HepG2 (cell line): ENCODE measurements around the gene STAT4. TPM values are rescaled to one million over a fixed set of nuclear protein-coding genes. Genes with fewer than 3 reads are reported as not detected.

Experiments used
- ATAC-seq: fragments of 200-7000 bp; cut with Tn5 transposase; 3 replicates; pipeline ENCODE4 v1.9.1; 2020; ENCODE audit warnings: mild to moderate bottlenecking, moderate library complexity
- BruUV-seq: library from RNA; stranded (reverse); fragments of 400-500 nt; replicated peaks from 2 replicates; lab custom pipeline; 2021; lab: Mats Ljungman, UMichigan
- CTCF ChIA-PET: fragments of 300-600 bp; formaldehyde crosslinking; extraction: SDS; loops from one replicate; lab custom pipeline; 2021; ENCODE audit warnings: low total read pairs, inconsistent platforms, low intra/inter-chr PET ratio; lab: Yijun Ruan, JAX
- POLR2A ChIA-PET: fragments of 350-600 bp; sonication (Branson Sonifier 250); formaldehyde crosslinking; loops from one replicate; lab custom pipeline; 2020; ENCODE audit warnings: antibody characterized with exemption, inconsistent platforms; lab: Yijun Ruan, JAX
- DNase-seq: peaks from one replicate; pipeline ENCODE4 v3.0.0-alpha.2; 2015; ENCODE audit warnings: low spot score
- FAIRE-seq: peaks from 3 replicates; lab custom pipeline; 2011; peaks lifted over from hg19 to GRCh38; lab: Jason Lieb, UNC
- H2AFZ ChIP-seq: one replicate; pipeline ENCODE4 v1.6.1; 2011; ENCODE audit warnings: low read length, inconsistent platforms
- H3K27ac ChIP-seq: fragments of 300-600 bp; 3 replicates; pipeline ENCODE4 v1.8.0; 2011; ENCODE audit warnings: mixed run types, mild to moderate bottlenecking, mixed read lengths, low read length, inconsistent platforms; ENCODE audit not compliant: insufficient read depth; ENCODE audit errors: extremely low read length
- H3K27me3 ChIP-seq, 2 experiments: fragments of 200-600 bp in 1 of 2; 2 replicates in 1 of 2; 3 replicates in 1 of 2; pipeline versions ENCODE4 v1.6.0 to v1.8.0; 2011; ENCODE audit warnings: low read length in 2 of 2, mild to moderate bottlenecking in 2 of 2, moderate library complexity in 2 of 2, inconsistent platforms in 1 of 2; ENCODE audit not compliant: insufficient read depth in 2 of 2, control insufficient read depth in 1 of 2
- H3K36me3 ChIP-seq, 2 experiments: fragments of 200-600 bp in 1 of 2; replicated peaks in 1 of 2; 2 replicates in 1 of 2; 3 replicates in 1 of 2; pipeline versions ENCODE4 v1.5.1 to v1.8.0; 2011; ENCODE audit warnings: low read length in 2 of 2, inconsistent platforms in 1 of 2; ENCODE audit not compliant: insufficient read depth in 2 of 2, control insufficient read depth in 1 of 2
- H3K4me1 ChIP-seq: 2 replicates; pipeline ENCODE4 v1.5.1; 2012; ENCODE audit warnings: low read length, inconsistent platforms; ENCODE audit not compliant: insufficient read depth
- H3K4me2 ChIP-seq: 2 replicates; pipeline ENCODE4 v1.6.0; 2011; ENCODE audit warnings: low read depth, low read length, inconsistent platforms
- H3K4me3 ChIP-seq, 3 experiments: fragments of 200-600 bp in 1 of 3; sonication (generic), shearing (Covaris generic) in 1 of 3; replicated peaks in 1 of 3; 2 replicates each; pipeline ENCODE4 v1.5.1; 2011 to 2016; ENCODE audit warnings: low read length in 3 of 3, inconsistent platforms in 2 of 3, low read depth in 2 of 3, mild to moderate bottlenecking in 2 of 3, control low read depth in 1 of 3, mixed read lengths in 1 of 3; ENCODE audit not compliant: insufficient read depth in 1 of 3
- H3K79me2 ChIP-seq: one replicate; pipeline ENCODE4 v1.6.1; 2011; ENCODE audit warnings: low read length, inconsistent platforms; ENCODE audit not compliant: insufficient read depth
- H3K9ac ChIP-seq: 2 replicates; pipeline ENCODE4 v1.6.0; 2011; ENCODE audit warnings: mild to moderate bottlenecking, low read depth, low read length, inconsistent platforms; ENCODE audit not compliant: insufficient read depth
- H3K9me3 ChIP-seq: 2 replicates; pipeline ENCODE4 v1.5.1; 2012; ENCODE audit warnings: mild to moderate bottlenecking, low read length
- H4K20me1 ChIP-seq: 2 replicates; pipeline ENCODE4 v1.6.0; 2011; ENCODE audit warnings: inconsistent platforms, mild to moderate bottlenecking, low read length, moderate library complexity; ENCODE audit not compliant: insufficient read depth
- ARNT ChIP-seq: fragments of 450-650 bp; IDR thresholded peaks from 2 replicates; pipeline ENCODE4 v1.6.1; 2017
- CHCHD3 ChIP-seq: sonication (generic); formaldehyde crosslinking; IDR thresholded peaks from 2 replicates; pipeline ENCODE4 v1.8.0; 2022; ENCODE audit warnings: mild to moderate bottlenecking, missing genetic modification reagents, moderate library complexity
- ELF3 ChIP-seq: IDR thresholded peaks from 2 replicates; pipeline ENCODE4 v1.6.1; 2016; ENCODE audit warnings: missing genetic modification reagents, missing compliant biosample characterization
- FOXM1 ChIP-seq: sonication (generic); formaldehyde crosslinking; IDR thresholded peaks from 2 replicates; pipeline ENCODE4 v1.5.0; 2020; ENCODE audit warnings: missing genetic modification reagents
- HDAC1 ChIP-seq: sonication (generic); formaldehyde crosslinking; IDR thresholded peaks from 2 replicates; pipeline ENCODE4 v1.5.1; 2020; ENCODE audit warnings: mild to moderate bottlenecking, missing genetic modification reagents
- HES4 ChIP-seq: sonication (generic); formaldehyde crosslinking; IDR thresholded peaks from 2 replicates; pipeline ENCODE4 v1.9.0; 2021; ENCODE audit warnings: mild to moderate bottlenecking, missing genetic modification reagents, borderline replicate concordance
- ONECUT2 ChIP-seq: sonication (generic); formaldehyde crosslinking; IDR thresholded peaks from 2 replicates; pipeline ENCODE4 v1.4.0; 2020; ENCODE audit warnings: missing genetic modification reagents
- POLR2AphosphoS5 ChIP-seq: IDR thresholded peaks from 2 replicates; pipeline ENCODE4 v1.6.1; 2012; ENCODE audit warnings: low read depth, low read length
- ZIK1 ChIP-seq: sonication (generic); formaldehyde crosslinking; IDR thresholded peaks from 2 replicates; pipeline ENCODE4 v1.5.0; 2020; ENCODE audit warnings: mild to moderate bottlenecking, low read depth, missing genetic modification reagents, borderline replicate concordance
- ZNF101 ChIP-seq: sonication (generic); formaldehyde crosslinking; IDR thresholded peaks from 2 replicates; pipeline ENCODE4 v1.4.0; 2020; ENCODE audit warnings: mild to moderate bottlenecking, low read depth, missing genetic modification reagents, borderline replicate concordance
- ZNF18 ChIP-seq: sonication (generic); formaldehyde crosslinking; IDR thresholded peaks from 2 replicates; pipeline ENCODE4 v1.8.0; 2022; ENCODE audit warnings: mild to moderate bottlenecking, missing genetic modification reagents; ENCODE audit not compliant: insufficient replicate concordance
- ZNF333 ChIP-seq: sonication (generic); formaldehyde crosslinking; IDR thresholded peaks from 2 replicates; pipeline ENCODE4 v1.4.0; 2020; ENCODE audit warnings: mild to moderate bottlenecking, missing genetic modification reagents, borderline replicate concordance
- ZNF549 ChIP-seq: sonication (generic); formaldehyde crosslinking; IDR thresholded peaks from 2 replicates; pipeline ENCODE4 v1.5.0; 2020; ENCODE audit warnings: missing genetic modification reagents
- ZNF678 ChIP-seq: sonication (generic); formaldehyde crosslinking; IDR thresholded peaks from 2 replicates; pipeline ENCODE4 v1.4.0; 2020; ENCODE audit warnings: mild to moderate bottlenecking, missing genetic modification reagents
- ZNF773 ChIP-seq: sonication (generic); formaldehyde crosslinking; IDR thresholded peaks from 2 replicates; pipeline ENCODE4 v1.4.0; 2020; ENCODE audit warnings: missing genetic modification reagents, borderline replicate concordance
- in situ Hi-C: cut with HindIII; loops from 2 replicates; pipeline ENCODE4 v1.10.0; 2017; ENCODE audit warnings: low pct_unique_long_range_greater_than_20kb; ENCODE audit not compliant: extremely low pct_ligation_motif_present
- intact Hi-C: fragments of 100-400 bp; cut with micrococcal nuclease; formaldehyde crosslinking; loops from one replicate; pipeline ENCODE4 v1.10.0; 2022; ENCODE audit not compliant: unreplicated experiment
- polyA plus RNA-seq, 8 experiments: library from polyadenylated mRNA; depleted of rRNA in 3 of 8; stranded (reverse) in 7 of 8; unstranded in 1 of 8; fragments of >200 nt; fragmentation: Illumina TruSeq in 4 of 8; extraction: Trizol in 4 of 8; gene quantifications; 2 replicates each; pipeline versions ENCODE4 v1.2.1 to v1.2.3, GENCODE V29; 2011 to 2016; ENCODE audit warnings: low read depth in 4 of 8, missing spikeins in 1 of 8, mixed read lengths in 1 of 8; ENCODE audit not compliant: insufficient read depth in 1 of 8
- total RNA-seq, 5 experiments: library from RNA; depleted of rRNA; stranded (reverse); fragments of >200 nt; fragmentation: Illumina TruSeq; extraction: Trizol; gene quantifications; 2 replicates each; pipeline ENCODE4 v1.2.3, GENCODE V29; 2016; ENCODE audit warnings: low read depth in 1 of 5
- TF ChIP-seq, protein P1 (sequence below): sonication (generic); formaldehyde crosslinking; IDR thresholded peaks from 2 replicates; pipeline ENCODE4 v1.8.1; 2023; ENCODE audit warnings: mild to moderate bottlenecking, missing genetic modification reagents
- TF ChIP-seq, protein P2 (sequence below): sonication (generic); formaldehyde crosslinking; IDR thresholded peaks from 2 replicates; pipeline ENCODE4 v1.5.1; 2020; ENCODE audit warnings: missing genetic modification reagents, mild to moderate bottlenecking, borderline replicate concordance
- TF ChIP-seq, protein P3 (sequence below): sonication (generic); formaldehyde crosslinking; IDR thresholded peaks from 2 replicates; pipeline ENCODE4 v1.4.0; 2020; ENCODE audit warnings: missing genetic modification reagents

STAT4 gene
- total and polyA plus RNA-seq, 2 of the 13 experiments (the other 11 are each of a cell fraction or from before 2014, with no cell fraction given) = 0.37 TPM; not detected in 1

- TF ChIP-seq, protein P1, sequence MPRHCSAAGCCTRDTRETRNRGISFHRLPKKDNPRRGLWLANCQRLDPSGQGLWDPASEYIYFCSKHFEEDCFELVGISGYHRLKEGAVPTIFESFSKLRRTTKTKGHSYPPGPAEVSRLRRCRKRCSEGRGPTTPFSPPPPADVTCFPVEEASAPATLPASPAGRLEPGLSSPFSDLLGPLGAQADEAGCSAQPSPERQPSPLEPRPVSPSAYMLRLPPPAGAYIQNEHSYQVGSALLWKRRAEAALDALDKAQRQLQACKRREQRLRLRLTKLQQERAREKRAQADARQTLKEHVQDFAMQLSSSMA (CRISPR knock-in tag) = no peak
- no peak for TF ChIP-seq ZIK1 (CRISPR knock-in tag)
- no peak for TF ChIP-seq ARNT
These were observed 141.0 kb downstream of the STAT4 start (continued) for GRCh38 chr2:191009541-191010374.

GRCh38 chr2:191008286-191008685 is 142.5 kb downstream of the STAT4 start:
- Histone ChIP-seq H3K4me1 (peaks cover 16% of the 10 kb centered on the region), H3K27me3 (no peaks in the 10 kb centered on the region; a peak in 1 of 5 replicates), H3K4me3 (no peak overlapping the region), H4K20me1 (no peaks in the 10 kb centered on the region), H3K27ac (no peak overlapping the region), H3K9me3 (no peaks in the 10 kb centered on the region), H3K9ac (no peak overlapping the region), H2AFZ (no peak overlapping the region), H3K36me3 (peaks cover 22 to 71% of the 10 kb centered on the region in 2 experiments), H3K4me2 (no peak overlapping the region), H3K79me2 (peaks cover 12% of the 10 kb centered on the region)
- FAIRE-seq = no peak
- CTCF ChIA-PET = no interaction called here
- intact Hi-C loops (no loop called here), in situ Hi-C loops (no loop called here)
- no peak for ATAC-seq
- BruUV-seq = no TSS peak
- no peak for DNase-seq
- POLR2A ChIA-PET = no interaction called here
- TF ChIP-seq ZNF333 (CRISPR knock-in tag) (no peak), CHCHD3 (CRISPR knock-in tag) (no peak), ZNF101 (CRISPR knock-in tag) (no peak), ZNF549 (CRISPR knock-in tag) (no peak), ZNF678 (CRISPR knock-in tag) (no peak), FOXM1 (CRISPR knock-in tag) (no peak), ONECUT2 (CRISPR knock-in tag) (no peak), ZNF18 (CRISPR knock-in tag) (no peak), HDAC1 (CRISPR knock-in tag) (no peak), POLR2AphosphoS5 (no peak), ELF3 (CRISPR knock-in tag) (no peak), HES4 (CRISPR knock-in tag) (no peak), ZNF773 (CRISPR knock-in tag) (no peak)
- TF ChIP-seq, protein P2, sequence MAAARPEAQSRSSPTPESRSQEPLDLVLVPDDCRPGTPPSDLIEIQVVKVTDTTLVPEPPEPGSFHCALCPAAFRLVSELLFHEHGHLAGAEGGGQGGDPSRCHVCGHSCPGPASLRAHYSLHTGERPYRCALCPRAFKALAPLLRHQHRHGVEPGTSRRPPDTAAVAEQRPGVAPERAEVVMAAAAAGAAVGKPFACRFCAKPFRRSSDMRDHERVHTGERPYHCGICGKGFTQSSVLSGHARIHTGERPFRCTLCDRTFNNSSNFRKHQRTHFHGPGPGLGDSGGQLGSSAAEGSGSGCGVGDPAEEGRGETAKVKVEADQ (CRISPR knock-in tag) = no peak
- TF ChIP-seq, protein P3, sequence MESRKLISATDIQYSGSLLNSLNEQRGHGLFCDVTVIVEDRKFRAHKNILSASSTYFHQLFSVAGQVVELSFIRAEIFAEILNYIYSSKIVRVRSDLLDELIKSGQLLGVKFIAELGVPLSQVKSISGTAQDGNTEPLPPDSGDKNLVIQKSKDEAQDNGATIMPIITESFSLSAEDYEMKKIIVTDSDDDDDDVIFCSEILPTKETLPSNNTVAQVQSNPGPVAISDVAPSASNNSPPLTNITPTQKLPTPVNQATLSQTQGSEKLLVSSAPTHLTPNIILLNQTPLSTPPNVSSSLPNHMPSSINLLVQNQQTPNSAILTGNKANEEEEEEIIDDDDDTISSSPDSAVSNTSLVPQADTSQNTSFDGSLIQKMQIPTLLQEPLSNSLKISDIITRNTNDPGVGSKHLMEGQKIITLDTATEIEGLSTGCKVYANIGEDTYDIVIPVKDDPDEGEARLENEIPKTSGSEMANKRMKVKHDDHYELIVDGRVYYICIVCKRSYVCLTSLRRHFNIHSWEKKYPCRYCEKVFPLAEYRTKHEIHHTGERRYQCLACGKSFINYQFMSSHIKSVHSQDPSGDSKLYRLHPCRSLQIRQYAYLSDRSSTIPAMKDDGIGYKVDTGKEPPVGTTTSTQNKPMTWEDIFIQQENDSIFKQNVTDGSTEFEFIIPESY (CRISPR knock-in tag) = no peak
